SK-N-DZ (cell line): Measurements from ENCODE around the gene AP3S2.
"Not testable (repeated sequence)": the region's sequence is repeated elsewhere in the genome, so short reads cannot be mapped to it uniquely, and the experiment has no call there.

Source experiments
- DNase-seq: peaks from one replicate; pipeline ENCODE4 v3.0.0-alpha.2; 2015; ENCODE audit warnings: low spot score

Gene AP3S2

GRCh38 chr15:89834465-89835175, 59.2 kb downstream of the AP3S2 start:
- DNase-seq: not testable (repeated sequence)

DNA sequence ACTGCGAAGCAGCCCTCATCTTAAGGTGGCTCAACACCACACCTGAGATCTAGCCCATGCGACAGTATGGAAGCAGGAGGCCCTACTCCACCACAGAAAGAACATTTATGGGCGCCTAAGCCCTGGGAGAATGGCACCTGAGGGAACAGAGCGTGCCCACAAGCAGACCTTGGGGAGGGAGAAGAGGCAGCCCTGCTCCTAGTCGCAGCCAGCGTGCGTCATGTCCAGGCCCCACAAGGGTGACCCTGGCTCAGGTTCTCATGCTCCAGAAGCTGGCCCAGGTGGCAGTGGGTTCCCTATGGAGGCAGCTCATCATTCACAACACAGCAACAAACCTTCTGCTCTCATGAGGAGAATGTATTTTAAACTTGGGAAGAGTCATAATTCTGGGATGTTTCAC, 59.8 kb downstream of the AP3S2 start:
- DNase-seq: no peak

- no peak for DNase-seq
Observed at GRCh38 chr15:89830639-89831038, 63.2 kb downstream of the AP3S2 start.

GRCh38 chr15:89829616-89830440, 64.0 kb downstream of the AP3S2 start:
- no peak for DNase-seq

- DNase-seq: no peak
Observed at GRCh38 chr15:89829161-89829560, 64.6 kb downstream of the AP3S2 start.

DNA sequence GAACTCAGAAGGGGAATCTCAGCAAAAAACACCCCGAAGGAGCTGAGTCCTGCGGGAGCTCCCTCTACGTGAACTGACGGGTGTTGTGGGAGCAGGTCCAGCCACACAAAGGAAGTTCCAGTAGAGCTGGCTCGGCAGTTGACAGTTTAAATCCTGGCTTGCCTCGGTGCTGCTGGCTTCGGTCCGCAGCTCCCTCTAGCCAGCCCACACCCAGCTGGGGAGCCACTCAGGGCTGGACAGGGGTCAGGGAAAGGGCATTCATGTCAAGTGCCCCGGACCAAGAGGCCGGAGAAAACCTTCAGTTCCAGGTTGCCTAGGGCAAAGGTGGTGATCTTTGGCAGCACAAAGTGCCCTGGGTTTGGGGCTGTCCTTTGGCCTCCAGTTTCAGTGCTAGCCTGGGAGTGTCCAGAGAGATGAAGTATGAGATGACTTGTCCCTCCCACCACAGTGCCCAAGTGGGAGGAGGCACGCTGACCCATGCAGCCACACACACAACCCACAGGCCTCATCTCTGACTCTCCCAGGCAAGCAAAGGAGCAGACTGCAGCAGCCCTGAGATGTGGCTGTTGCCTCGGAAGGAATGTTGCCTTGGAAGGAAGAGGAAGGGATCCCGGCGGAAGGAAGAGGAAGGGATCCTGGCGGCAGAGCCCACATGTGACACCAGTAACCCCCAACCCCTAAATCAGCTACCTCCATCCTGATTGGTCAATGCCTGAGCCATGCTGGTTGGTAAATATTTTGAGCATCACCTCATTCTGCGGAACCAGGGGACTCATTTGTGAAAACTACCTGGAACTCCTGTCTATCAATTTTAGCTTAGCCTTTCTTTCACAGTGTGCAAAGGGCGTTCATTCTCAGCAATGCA, 65.3 kb downstream of the AP3S2 start:
- DNase-seq: no peak

DNA sequence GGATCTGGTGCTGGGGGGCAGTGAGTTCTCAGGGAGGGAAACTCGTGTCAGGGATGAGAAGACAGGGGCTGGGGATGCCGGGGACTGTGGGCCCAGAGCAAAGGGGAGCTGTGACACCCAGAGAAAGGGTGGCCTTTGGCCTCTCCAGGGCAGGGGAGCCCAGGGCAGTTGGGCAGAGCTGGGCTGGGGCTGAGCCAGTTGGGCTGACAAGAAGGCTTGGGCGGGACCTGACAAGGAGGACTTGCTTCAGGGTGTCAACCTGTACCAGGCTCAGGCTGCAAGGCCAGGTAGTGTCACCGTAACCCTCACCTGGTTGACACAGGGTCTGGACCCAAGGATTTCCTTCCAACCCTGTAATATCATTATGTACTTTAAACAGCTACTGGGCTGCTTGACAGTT, 66.0 kb downstream of the AP3S2 start:
- no peak for DNase-seq

DNA sequence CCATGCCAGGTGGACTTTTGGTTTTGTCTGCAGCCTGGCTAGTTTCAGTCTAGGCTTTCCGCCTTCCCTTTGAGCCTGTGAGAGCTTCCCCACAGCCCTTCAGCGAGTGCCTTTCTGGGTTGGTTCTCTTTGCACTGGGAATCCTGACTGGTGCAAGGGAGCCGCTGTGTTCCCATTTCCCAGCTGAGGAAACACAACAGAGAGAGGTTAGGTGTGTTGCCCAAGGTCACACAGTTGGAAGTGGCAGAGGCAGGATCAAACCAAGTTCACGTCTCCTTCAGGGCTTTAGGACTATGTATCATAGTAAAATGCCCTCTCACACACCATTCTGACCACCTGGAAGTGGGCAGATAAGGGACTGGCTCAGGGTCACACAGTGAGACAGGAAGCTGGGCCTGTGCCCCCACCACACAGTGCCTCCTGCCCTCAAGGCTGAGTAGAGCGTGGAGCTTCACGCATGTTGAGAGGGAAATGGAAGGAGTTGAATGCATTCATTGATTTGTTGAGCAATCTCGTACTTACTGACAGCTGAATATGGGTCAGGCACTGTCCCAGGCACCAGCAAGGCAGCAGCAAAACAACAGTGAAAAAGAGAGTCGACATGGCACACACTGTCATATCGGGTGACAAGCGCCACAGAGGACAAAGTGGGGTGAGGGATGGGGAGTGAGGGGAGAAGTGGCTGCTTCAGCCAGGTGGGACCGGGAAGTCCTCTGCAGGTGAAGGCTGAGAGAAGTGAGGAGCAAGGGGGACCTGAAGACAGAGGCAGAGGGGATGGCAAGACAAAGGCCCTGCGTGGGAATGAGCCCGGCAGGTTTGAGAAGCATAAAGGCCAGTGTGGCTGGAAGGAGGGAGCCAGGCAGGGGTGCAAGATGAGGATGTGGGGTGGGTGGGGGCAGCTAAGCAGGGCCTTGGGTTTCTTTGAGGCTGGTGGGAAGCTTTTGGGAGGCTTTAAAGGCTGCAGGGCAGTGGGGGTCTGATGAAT, 66.8 kb downstream of the AP3S2 start:
- DNase-seq: no peak

DNA sequence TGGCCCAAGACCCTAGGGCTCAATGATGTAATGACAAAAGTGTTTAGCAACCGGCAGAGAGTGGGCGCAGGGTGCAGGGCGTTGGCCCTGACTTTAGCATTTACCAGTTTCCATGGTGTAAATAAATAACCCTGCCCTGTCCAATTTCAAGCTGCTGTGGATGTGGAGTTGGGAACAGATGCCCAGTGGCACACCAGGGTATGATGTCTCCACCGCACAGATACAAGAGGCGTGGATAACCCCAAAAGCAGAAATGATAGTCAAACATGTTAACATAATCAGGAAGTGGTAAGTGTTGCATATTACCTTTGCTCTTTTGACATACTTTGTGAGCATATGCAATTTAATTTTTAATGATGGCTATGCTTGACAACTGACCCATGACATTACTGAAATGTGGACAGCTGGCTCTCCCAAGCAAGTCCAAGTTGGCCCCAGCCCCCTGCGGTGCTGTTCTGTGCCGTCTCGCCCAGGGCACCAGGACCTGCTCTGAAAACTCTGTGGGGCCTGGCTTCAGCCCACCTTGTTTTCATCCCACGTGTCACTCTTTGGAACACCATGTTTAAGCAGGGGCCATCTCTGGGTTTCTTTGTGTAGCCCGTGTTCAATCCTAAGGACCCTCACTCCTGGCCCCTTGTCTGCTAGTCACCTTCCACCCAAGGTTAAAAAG, 68.4 kb downstream of the AP3S2 start:
- DNase-seq: no peak

- no peak for DNase-seq
Observed at GRCh38 chr15:89824607-89824867, 69.3 kb downstream of the AP3S2 start.

DNA sequence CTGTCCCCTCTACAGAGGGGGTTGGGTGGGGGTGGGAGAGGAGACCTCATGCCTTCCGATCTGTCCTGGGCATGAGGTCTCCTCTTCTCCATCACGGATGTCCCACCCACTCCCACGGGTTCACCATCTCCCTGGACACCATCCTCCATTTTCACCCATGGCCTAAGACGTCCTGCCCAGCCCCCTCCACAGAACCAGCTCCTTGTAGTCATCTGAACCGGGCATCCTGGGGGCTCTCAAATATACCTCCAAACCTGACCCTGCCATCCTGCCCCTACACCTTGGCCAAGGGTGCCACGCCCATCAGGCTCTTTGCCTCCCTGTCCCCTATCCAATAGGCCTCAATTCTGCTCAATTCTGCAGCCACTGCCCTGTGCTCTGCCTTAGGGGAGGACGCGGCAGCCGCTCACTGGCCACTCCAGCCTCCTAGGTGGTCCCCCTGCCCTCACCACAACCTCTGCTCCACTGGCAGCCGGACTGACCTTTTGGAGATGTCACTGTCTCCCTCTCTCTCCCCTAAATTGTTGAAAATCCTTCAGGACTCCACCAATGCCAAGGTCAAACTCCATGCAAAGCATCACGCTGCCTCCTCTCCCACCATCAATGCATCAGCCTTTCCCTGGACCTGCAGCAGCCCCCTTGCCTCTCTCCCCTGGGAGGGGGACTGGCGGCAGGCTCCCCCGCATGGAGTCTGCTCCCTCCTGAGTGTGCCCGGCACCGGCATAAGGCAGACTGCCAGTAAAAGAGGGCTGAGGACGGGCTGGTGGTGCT, 69.8 kb downstream of the AP3S2 start:
- DNase-seq: no peak

DNA sequence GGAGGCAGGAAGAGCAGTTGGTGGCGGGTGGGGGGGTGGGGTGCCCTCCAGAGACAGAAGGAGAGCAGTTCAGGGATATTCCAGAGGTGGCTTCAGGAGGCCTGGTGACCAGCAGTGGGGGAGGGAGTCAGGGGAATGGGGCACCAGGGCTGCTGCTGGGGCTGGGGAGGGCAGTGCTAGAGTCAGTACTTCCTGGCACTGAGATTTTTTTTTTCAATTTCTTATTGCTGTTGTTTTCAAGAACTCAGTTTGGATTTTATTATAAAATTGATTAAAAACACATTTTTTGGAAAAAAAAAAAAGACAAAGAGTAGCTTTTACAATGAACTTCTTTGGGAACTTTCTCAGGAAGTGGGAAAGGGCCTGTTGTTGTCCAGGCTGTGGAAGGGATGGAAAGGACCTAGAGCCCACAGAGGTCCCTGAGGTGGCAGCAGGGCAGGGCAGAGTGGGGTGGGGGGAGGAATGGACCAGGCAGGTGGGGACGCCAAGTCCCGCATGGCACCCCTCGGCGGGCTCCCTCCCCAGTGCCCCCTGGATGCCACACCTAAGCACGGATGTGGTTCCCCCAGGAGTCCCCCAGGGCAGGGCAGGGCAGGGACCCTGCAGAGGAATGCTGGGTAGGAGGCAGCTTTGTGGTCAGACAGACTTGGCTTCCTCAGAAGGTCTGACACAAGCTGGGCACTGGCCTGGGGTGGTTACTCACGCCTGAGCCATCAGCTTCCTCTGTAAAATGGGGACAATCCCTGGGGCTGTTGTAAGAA, 70.7 kb downstream of the AP3S2 start:
- no peak for DNase-seq

DNA sequence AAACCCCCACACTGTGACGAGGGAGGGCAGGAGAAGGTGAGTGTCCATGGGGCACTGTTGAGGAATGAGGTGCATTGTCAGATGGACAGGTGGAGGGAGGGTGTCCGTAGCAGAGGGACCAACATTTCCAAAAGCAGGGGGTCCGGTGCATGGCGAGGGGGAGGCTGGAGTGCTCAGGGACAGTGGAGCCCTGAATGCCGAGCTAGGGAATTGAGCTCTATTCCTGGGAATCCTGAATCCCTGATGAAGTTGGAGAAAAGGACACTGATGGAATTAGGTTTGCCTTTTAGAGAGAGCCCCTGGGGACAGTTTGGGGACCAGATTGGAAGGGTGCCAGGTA, 71.2 kb downstream of the AP3S2 start:
- DNase-seq: no peak

DNA sequence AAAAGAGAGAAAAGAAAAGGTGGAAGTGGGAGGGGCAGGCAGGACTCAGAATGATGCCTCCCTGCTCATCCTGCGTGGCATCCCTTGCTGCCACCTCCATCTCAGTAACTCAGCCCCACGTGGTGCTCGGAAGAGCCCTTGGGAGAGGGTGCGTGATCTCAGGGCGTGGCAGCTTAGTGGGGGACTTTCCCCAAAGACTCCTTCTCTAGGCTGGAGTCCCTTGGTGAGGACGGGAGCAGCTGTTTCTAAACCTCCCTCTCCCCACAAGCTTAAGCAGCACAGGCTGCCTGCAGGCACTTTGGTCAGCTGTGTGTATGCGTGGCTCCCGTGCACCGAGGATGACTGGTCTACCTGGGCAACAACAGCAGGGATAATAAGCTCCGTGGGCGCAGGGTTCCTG, 71.8 kb downstream of the AP3S2 start:
- DNase-seq: no peak

- DNase-seq: no peak
Observed at GRCh38 chr15:89820666-89821611, 72.9 kb downstream of the AP3S2 start.

DNA sequence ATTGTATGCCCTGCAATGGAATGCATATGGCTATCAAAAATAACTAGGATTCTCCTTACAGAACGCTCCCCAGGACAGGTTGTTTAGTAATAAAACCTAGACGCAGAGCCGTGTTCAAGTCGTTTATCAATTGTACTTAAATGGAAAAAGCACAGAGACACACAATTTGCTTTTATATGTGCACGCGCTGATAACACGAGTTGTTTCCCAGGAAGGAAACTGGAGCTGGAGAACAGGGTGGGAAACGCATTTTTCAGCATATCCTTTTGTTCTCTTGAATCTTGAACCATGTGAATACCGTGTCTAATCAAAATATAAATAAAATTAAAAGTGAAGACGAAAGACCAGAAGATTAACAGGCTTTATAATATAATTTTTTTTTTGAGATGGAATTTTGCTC, 75.5 kb downstream of the AP3S2 start:
- DNase-seq: no peak

GRCh38 chr15:89817701-89818280, 76.0 kb downstream of the AP3S2 start:
- DNase-seq: no peak

DNA sequence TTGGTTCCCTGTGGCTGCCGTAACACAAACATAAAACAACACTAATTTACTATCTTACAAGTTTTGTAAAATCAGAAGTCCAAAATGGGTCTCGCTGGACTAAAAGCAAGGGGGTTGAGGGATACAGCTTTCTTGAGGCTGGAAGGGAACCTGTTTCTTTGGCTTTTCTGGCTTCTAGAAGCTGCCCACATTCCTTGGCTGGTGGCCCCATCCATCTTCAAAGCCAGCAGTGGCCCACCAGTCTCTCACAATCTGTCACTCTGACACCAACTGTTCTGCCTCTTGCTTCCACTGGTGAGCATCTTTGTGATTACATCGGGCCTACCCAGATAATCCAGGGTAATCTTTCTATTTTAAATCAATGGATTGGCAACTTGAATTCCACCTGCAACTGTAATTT, 78.0 kb downstream of the AP3S2 start:
- DNase-seq: no peak
